SHP77 treated with DMSO at 0.1 percent for 48 hours (cell line): ENCODE data around the gene PTGER4.
"Not testable (repeated sequence)": the region's sequence is repeated elsewhere in the genome, so short reads cannot be mapped to it uniquely, and the experiment has no call there.

Experiments
- DNase-seq: peaks from one replicate; lab custom pipeline; 2025; lab: John Stamatoyannopoulos, UW

PTGER4 gene

DNA sequence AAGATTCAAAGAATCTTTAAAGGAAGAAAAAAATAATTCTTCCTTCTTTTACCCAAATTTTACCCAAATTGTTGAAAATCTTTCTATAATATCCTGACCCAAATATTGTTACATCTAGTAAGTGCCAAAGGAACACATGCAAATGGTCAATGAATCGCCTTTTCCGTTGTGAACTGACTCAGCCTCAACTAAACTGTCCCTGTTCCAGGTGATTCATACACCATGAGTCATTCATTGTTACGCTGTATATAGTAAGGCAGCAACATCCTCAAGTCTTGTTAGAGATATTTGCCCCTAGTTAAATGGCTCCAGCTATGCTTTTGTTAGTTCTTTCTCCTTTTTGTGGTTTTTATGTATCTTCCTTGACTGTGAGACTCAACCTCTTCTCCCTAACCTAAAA, 9.7 kb downstream of the PTGER4 start:
- DNase-seq: peak; percentile 74

GRCh38 chr5:40690267-40690666, 10.6 kb downstream of the PTGER4 start:
- no peak for DNase-seq

DNA sequence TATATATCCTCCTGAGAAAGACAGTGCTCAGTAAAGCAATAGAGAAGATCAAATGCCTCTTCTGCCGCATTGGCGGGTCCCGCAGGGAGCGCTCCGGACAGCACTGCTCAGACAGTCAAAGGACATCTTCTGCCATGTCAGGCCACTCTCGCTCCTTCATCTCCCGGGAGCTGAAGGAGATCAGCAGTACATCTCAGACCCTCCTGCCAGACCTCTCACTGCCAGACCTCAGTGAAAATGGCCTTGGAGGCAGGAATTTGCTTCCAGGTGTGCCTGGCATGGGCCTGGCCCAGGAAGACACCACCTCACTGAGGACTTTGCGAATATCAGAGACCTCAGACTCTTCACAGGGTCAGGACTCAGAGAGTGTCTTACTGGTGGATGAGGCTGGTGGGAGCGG, 12.2 kb downstream of the PTGER4 start:
- DNase-seq: no peak

- no peak for DNase-seq
Measured at GRCh38 chr5:40694433-40694832, 14.7 kb downstream of the PTGER4 start.

DNA sequence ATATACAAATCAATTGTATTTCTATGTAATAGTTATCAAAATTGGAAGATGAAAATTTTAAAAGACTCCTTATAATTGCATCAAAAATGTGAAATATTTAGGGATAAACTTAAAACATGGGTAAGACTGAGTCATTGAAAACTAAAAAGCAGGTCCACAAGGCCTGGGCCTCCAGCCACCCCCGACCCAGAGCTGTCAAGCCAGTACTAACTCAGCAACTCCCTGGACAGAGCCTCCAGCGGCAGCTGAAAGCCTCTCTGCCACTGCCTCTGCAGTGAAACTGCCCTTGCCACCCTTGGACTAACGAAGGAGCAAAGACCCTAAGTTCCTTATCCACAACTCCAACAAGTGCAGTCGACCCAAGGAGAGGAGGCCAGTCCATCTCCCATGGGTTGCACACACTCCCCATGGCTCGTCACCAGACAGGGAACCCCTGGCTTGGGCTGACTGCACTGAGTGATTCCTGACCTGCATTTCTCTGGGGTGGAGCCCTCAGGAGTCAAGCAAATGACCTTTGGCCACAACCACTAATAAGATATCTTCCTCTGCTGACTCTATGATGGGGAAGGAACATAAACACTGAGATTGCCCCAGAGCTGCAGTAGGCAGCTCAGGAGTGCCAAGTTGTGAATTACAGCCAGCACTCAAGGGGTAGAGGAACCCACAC, 20.5 kb downstream of the PTGER4 start:
- no peak for DNase-seq

GRCh38 chr5:40702027-40702426, 22.3 kb downstream of the PTGER4 start:
- DNase-seq: not testable (repeated sequence)

DNA sequence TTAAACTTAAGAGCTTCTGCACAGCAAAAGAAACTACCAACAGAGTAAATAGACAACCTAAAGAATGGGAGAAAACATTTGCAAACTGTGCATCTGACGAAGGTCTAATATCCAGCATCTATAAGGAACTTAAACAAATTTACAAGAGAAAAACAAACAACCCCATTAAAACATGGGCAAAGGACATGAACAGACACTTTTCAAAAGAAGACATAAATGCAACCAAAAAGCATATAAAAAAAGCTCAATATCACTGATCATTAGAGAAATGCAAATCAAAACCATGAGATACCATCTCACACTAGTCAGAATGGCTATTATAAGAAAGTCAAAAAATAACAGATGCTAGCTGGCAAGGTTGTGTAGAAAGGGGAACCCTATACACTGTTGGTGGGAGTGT, 25.8 kb downstream of the PTGER4 start:
- not testable (repeated sequence) for DNase-seq

- DNase-seq: not testable (repeated sequence)
Measured at GRCh38 chr5:40710575-40710974, 30.9 kb downstream of the PTGER4 start.

- no peak for DNase-seq
Measured at GRCh38 chr5:40714001-40714400, 34.3 kb downstream of the PTGER4 start.

DNA sequence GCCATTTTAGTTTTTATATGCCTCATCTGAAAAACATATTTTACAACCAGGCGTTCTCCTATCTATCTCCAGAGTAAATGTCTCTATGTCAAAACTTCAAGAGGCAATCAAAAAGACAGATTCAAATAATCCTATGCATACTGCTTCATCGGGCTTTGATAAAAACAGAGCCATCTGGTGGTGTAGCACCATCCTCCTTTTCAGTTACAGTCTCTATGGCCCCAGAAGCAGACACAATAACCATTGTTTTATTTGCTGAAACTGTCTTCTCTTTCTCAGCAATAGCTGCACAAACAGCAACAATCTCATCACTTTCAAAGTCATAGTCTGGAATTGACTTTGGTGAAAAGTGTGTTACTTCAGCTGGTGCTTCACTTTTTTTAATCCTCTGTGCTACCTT, 36.3 kb downstream of the PTGER4 start:
- no peak for DNase-seq

- DNase-seq: no peak
Measured at GRCh38 chr5:40716590-40716989, 36.9 kb downstream of the PTGER4 start.

GRCh38 chr5:40717281-40717680, 37.6 kb downstream of the PTGER4 start:
- DNase-seq: no peak

DNA sequence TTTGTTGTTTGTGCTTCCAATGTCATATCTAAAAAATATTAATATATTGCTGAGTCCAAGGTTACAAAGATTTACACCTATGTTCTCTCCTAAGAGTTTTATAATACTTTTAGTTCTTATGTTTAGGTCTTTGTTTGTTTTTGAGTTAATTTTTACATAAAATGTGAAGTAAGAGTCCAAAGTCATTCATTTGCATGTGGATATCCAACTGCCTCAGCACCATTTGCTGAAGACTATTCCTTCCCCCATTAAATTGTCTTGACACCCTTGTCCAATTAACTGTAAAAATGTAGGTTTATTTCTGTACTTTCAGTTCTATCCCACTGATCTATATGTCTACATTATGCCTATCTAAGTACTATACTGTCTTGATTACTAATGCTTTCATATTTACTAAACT, 40.4 kb downstream of the PTGER4 start:
- no peak for DNase-seq

DNA sequence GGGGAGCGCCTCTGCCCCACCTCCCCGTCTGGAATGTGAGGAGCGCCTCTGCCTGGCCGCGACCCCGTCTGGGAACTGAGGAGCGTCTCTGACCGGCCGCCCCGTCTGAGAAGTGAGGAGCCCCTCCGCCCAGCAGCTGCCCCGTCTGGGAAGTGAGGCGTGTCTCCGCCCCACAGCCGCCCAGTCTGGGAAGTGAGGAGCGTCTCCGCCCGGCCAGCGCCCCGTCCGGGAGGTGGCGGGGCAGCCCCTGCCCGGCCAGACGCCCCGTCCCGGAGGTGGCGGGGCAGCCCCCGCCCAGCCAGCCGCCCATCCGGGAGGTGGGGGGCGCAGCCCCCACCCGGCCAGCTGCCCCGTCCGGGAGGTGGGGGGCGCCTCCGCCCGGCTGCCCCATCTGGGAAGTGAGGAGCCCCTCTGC, 42.8 kb downstream of the PTGER4 start:
- DNase-seq: not testable (repeated sequence)

GRCh38 chr5:40733434-40733833, 53.7 kb downstream of the PTGER4 start:
- DNase-seq: no peak

DNA sequence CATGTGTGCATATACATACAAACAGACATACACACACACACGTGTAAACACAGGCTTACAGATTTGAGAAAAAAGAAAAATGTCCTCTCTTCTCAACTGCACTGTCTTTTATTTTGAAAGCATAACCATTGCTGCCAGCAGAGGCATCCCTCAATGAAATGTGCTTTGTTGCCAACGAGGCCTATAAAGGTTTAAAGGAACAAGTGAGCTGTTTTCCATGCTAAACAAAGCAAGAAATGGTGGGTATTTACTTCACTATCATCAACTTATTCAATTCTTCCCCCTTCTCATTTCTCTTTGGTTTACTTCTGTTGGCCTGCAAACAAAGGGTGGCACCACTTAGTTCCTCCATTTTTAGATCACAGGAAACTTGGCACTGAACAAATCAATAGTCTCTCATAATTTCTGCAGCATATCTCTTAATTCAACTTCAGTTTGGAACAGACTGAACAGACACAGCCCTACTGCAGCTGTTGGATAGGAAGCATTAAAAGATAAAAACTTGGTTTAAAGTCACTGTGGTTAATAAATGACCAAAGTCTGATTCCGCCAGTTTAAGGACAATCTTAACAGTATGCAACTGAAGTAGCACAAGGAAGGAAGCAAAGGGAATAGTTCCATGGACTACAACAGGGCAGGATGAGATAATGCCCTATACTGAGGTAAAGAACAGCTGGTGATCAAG, 54.3 kb downstream of the PTGER4 start:
- no peak for DNase-seq

GRCh38 chr5:40734986-40735385, 55.3 kb downstream of the PTGER4 start:
- DNase-seq: no peak

- DNase-seq: no peak
Measured at GRCh38 chr5:40735609-40736008, 55.9 kb downstream of the PTGER4 start.

- peak; percentile 43 for DNase-seq
Measured at GRCh38 chr5:40736103-40736875, 56.6 kb downstream of the PTGER4 start.

DNA sequence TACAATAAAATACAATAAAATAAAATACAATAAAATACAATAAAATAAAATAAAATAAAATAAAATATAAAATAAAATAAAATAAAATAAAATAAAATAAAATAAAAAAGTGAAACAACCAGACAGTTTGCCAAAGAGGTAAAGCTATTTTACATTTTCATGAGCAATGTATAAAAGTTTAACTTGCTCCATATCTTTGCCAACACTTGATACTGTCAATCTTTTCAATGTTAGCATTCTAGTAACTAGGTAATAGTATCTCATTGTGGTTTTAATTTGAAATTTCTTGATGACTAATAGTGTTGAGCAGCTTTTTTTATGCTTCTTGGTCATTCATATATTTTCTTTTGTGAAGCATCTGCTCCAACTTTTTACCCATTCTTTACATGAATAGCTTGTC, 58.8 kb downstream of the PTGER4 start:
- no peak for DNase-seq
